ENCODE data around the gene PCAT6. TPM values are rescaled to one million over a fixed set of nuclear protein-coding genes. Genes with fewer than 3 reads are reported as not detected.

PCAT6 gene
- total RNA-seq, 1 experiment from 2014 or later, result 2.8 TPM

- CTCF ChIA-PET, result no interaction called here
- peaks cover 12% of the 10 kb centered on the region for H3K4me1 Mint-ChIP-seq (ENCODE audit: low read depth, unreplicated experiment)
- no peak for DNase-seq
- no peaks in the 10 kb centered on the region for H3K27me3 Mint-ChIP-seq (ENCODE audit: unreplicated experiment)
- peaks cover 14% of the 10 kb centered on the region for H3K36me3 Mint-ChIP-seq (ENCODE audit: insufficient read depth, unreplicated experiment)
- TF ChIP-seq CTCF (IDR thresholded peaks at IDR 0.05; ENCODE audit: unreplicated experiment), result no peak
- intact Hi-C loops (cut with micrococcal nuclease; ENCODE audit: unreplicated experiment), result no loop called here
- no TSS peak for BruUV-seq (replicated peaks)
- no peaks in the 10 kb centered on the region for H3K9me3 Mint-ChIP-seq (ENCODE audit: low read depth, unreplicated experiment)
- H3K27ac Mint-ChIP-seq (ENCODE audit: unreplicated experiment), result no peak overlapping the region
- no peak overlapping the region for H3K4me3 Mint-ChIP-seq (ENCODE audit: low read depth, unreplicated experiment)
Measured at GRCh38 chr1:202798792-202799331, 11.9 kb upstream of the PCAT6 start.

GRCh38 chr1:202800742-202801141, 10.0 kb upstream of the PCAT6 start:
- CTCF ChIA-PET, result no interaction called here
- TF ChIP-seq CTCF (IDR thresholded peaks at IDR 0.05; ENCODE audit: unreplicated experiment), result no peak
- H3K27me3 Mint-ChIP-seq (ENCODE audit: unreplicated experiment), result no peaks in the 10 kb centered on the region
- H3K9me3 Mint-ChIP-seq (ENCODE audit: low read depth, unreplicated experiment), result no peaks in the 10 kb centered on the region
- H3K27ac Mint-ChIP-seq (ENCODE audit: unreplicated experiment), result no peak overlapping the region
- H3K4me1 Mint-ChIP-seq (ENCODE audit: low read depth, unreplicated experiment), result peaks cover 18% of the 10 kb centered on the region
- intact Hi-C loops (cut with micrococcal nuclease; ENCODE audit: unreplicated experiment), result no loop called here
- H3K36me3 Mint-ChIP-seq (ENCODE audit: insufficient read depth, unreplicated experiment), result peaks cover 14% of the 10 kb centered on the region
- H3K4me3 Mint-ChIP-seq (ENCODE audit: low read depth, unreplicated experiment), result no peak overlapping the region
- no TSS peak for BruUV-seq (replicated peaks)
- no peak for DNase-seq

GRCh38 chr1:202801175-202801574, 9.6 kb upstream of the PCAT6 start:
- Mint-ChIP-seq H3K9me3 (ENCODE audit: low read depth, unreplicated experiment) (no peaks in the 10 kb centered on the region), H3K27ac (ENCODE audit: unreplicated experiment) (no peak overlapping the region), H3K36me3 (ENCODE audit: insufficient read depth, unreplicated experiment) (peaks cover 17% of the 10 kb centered on the region), H3K4me3 (ENCODE audit: low read depth, unreplicated experiment) (no peak overlapping the region), H3K27me3 (ENCODE audit: unreplicated experiment) (no peaks in the 10 kb centered on the region), H3K4me1 (ENCODE audit: low read depth, unreplicated experiment) (peaks cover 22% of the 10 kb centered on the region)
- TF ChIP-seq CTCF (IDR thresholded peaks at IDR 0.05; ENCODE audit: unreplicated experiment), result no peak
- CTCF ChIA-PET, result no interaction called here
- DNase-seq, result no peak
- no TSS peak for BruUV-seq (replicated peaks)
- intact Hi-C loops (cut with micrococcal nuclease; ENCODE audit: unreplicated experiment), result no loop called here

- Mint-ChIP-seq H3K27ac (ENCODE audit: unreplicated experiment) (no peak overlapping the region), H3K4me3 (ENCODE audit: low read depth, unreplicated experiment) (no peak overlapping the region), H3K4me1 (ENCODE audit: low read depth, unreplicated experiment) (peaks cover 24% of the 10 kb centered on the region), H3K36me3 (ENCODE audit: insufficient read depth, unreplicated experiment) (peaks cover 25% of the 10 kb centered on the region), H3K9me3 (ENCODE audit: low read depth, unreplicated experiment) (no peaks in the 10 kb centered on the region), H3K27me3 (ENCODE audit: unreplicated experiment) (no peaks in the 10 kb centered on the region)
- no TSS peak for BruUV-seq (replicated peaks)
- DNase-seq, result no peak
- no peak for TF ChIP-seq CTCF (IDR thresholded peaks at IDR 0.05; ENCODE audit: unreplicated experiment)
- intact Hi-C loops (cut with micrococcal nuclease; ENCODE audit: unreplicated experiment), result no loop called here
- CTCF ChIA-PET, result interaction anchor here (1.6 kb wide), 1 partner anchor 52 kb away, joined by 4 read pairs; no protein-coding TSS in a partner anchor
Measured at GRCh38 chr1:202802034-202802433, 8.7 kb upstream of the PCAT6 start.
